Measurements from ENCODE around the gene ATP4A. TPM values are rescaled to one million over a fixed set of nuclear protein-coding genes. Genes with fewer than 3 reads are reported as not detected.

The ATP4A gene
- total and polyA plus RNA-seq, 7 donors = 0.10 TPM; not detected in 6

DNA sequence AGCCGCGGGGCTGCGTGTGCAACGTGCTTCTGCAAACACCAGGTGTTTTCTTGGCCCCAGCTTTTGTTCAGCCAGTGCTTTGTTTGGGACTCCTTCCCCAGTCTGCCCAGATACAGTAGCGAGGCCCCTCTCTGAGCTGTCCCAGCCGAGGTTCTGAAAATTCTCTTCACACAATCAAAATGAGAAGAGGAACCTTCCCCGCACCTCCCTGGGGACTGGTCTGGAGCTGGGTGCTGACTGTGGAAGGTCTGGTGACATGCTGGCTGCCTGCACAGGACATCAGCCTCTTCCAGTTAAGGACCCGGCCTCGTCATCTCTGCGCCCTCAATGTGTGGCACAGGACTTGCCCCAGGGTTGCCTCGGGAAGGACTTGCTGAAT is 4.2 kb downstream of the ATP4A start:
- DNase-seq = no peak
- Histone ChIP-seq H3K36me3 (no peaks in the 10 kb centered on the region), H3K4me3 (no peak overlapping the region), H3K9me3 (no peaks in the 10 kb centered on the region), H3K27me3 (peaks cover 13 to 64% (median 34%) of the 10 kb centered on the region in 3 donors), H3K27ac (no peak overlapping the region), H3K4me1 (peaks cover 0 to 14% (median 11%) of the 10 kb centered on the region in 4 donors)
- WGBS, 2 donors = 56 to 59% methylated on average over 11 of the region's 11 CpGs
- intact Hi-C loops (cut with DNase I) = no loop called here
- TF ChIP-seq, protein P1, sequence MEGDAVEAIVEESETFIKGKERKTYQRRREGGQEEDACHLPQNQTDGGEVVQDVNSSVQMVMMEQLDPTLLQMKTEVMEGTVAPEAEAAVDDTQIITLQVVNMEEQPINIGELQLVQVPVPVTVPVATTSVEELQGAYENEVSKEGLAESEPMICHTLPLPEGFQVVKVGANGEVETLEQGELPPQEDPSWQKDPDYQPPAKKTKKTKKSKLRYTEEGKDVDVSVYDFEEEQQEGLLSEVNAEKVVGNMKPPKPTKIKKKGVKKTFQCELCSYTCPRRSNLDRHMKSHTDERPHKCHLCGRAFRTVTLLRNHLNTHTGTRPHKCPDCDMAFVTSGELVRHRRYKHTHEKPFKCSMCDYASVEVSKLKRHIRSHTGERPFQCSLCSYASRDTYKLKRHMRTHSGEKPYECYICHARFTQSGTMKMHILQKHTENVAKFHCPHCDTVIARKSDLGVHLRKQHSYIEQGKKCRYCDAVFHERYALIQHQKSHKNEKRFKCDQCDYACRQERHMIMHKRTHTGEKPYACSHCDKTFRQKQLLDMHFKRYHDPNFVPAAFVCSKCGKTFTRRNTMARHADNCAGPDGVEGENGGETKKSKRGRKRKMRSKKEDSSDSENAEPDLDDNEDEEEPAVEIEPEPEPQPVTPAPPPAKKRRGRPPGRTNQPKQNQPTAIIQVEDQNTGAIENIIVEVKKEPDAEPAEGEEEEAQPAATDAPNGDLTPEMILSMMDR (IDR thresholded peaks at IDR 0.05) = no peak
- TF ChIP-seq POLR2A (IDR thresholded peaks at IDR 0.05) (no peak), EP300 (IDR thresholded peaks at IDR 0.05) (no peak), POLR2AphosphoS5 (IDR thresholded peaks at IDR 0.05) (no peak)

DNA sequence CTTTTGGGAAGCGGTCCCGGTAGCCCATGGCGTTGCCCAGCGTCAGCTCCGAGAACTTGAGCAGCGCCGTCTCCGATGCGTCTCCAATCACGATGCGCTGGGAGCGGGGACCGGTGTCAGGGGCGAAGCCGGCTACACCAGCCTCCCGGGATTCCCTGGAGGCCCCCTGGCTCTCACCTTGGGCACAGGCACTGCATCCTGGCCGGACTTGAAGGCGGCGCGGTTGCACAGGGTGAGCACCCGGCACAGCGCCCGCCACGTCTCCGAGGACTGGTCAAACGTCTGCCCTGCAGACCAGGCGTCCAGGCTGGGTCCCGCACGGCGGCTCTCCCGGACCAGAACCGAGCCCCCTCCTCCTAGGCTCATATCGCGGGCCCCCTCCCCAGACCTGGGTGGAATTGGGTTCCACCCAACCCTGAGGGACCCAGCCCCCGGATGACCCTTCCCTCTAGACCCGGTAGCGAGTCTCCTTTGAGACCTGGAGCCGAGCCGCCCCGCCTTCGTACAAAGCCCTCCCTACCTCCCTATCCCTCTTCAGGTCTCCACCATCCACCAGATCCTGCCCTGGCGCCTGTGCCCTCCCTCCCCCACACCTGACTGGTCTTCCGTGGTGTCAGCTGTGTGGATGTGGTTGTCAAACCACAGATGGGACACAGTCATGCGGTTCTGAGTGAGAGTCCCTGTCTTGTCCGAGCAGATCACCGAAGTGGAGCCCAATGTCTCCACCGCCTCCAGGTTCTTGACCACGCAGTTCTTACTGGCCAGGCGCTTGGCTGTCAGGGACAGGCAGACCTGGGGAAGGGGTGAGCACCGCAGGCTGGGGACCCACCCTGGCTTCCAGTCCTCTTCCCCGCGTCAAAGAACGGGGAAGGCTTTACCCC is 4.8 kb downstream of the ATP4A start:
- TF ChIP-seq EP300 (IDR thresholded peaks at IDR 0.05) (no peak), POLR2AphosphoS5 (IDR thresholded peaks at IDR 0.05) (no peak), POLR2A (IDR thresholded peaks at IDR 0.05) (no peak)
- TF ChIP-seq, protein P1 (IDR thresholded peaks at IDR 0.05) = no peak
- Histone ChIP-seq H3K27me3 (peaks cover 13 to 61% (median 34%) of the 10 kb centered on the region in 3 donors), H3K36me3 (no peaks in the 10 kb centered on the region), H3K4me1 (peaks cover 0 to 14% (median 11%) of the 10 kb centered on the region in 4 donors), H3K27ac (no peak overlapping the region), H3K9me3 (no peaks in the 10 kb centered on the region), H3K4me3 (peak overlapping the region in 3 of 4 donors; percentile 12 to 41 (median 41))
- WGBS, 2 donors = 36 to 51% methylated on average over 53 of the region's 53 CpGs
- intact Hi-C loops (cut with DNase I) = no loop called here
- DNase-seq = no peak

DNA sequence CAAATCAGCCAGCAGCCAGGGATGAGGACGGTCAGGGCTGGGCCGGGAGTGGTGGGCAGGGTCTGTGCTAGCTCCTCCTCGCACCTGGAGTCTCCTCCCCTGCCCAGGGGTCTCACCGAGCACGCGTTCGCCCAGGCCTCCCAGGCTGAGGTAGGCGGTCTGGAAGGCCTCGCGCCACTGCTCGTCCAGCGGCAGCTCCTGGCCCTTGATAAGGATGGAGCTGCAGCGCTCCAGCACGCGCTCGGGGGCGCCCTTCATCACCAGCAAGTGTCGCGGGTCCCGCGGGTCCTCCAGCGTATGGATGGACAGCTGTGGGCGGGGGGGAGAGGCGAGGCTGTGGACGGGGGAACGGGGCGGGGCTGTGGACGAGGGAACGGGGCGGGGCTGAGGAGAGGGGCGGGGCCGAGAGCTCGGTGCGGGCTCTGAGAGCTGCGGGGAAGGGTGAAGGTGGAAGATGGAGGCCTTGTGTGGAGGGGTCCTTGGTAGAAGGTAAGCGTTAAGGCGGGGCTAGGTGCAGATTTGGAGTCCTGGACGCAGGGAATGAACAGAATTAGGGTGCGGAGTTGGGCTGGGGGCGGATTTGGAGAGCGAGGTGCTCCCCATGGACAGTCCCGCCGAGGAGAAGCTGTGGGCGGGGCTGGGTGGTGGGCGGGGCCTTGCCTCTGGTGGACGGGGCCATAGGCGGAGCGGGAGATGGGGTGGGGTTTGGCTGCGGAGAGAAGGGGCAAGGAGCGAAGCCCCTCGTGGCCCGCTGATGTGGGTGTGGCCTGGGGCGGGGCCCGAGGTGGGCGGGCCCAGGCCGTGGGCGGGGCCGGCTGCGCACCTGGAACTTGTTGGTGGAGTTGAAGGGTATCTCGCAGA is 5.7 kb downstream of the ATP4A start:
- 5 to 14% methylated on average over 60 of the region's 60 CpGs for WGBS, 2 donors
- TF ChIP-seq POLR2AphosphoS5 (IDR thresholded peaks at IDR 0.05) = no peak
- no peak for TF ChIP-seq POLR2A (IDR thresholded peaks at IDR 0.05)
- no peak for TF ChIP-seq EP300 (IDR thresholded peaks at IDR 0.05)
- TF ChIP-seq, protein P1 (IDR thresholded peaks at IDR 0.05) = no peak
- Histone ChIP-seq H3K36me3 (no peaks in the 10 kb centered on the region), H3K4me3 (peak overlapping the region in 3 of 4 donors; percentile 12 to 41 (median 41)), H3K4me1 (peaks cover 0 to 14% (median 11%) of the 10 kb centered on the region in 4 donors), H3K27ac (no peak overlapping the region), H3K9me3 (no peaks in the 10 kb centered on the region), H3K27me3 (peaks cover 13 to 53% (median 34%) of the 10 kb centered on the region in 3 donors)
- intact Hi-C loops (cut with DNase I) = no loop called here
- no peak for DNase-seq

DNA sequence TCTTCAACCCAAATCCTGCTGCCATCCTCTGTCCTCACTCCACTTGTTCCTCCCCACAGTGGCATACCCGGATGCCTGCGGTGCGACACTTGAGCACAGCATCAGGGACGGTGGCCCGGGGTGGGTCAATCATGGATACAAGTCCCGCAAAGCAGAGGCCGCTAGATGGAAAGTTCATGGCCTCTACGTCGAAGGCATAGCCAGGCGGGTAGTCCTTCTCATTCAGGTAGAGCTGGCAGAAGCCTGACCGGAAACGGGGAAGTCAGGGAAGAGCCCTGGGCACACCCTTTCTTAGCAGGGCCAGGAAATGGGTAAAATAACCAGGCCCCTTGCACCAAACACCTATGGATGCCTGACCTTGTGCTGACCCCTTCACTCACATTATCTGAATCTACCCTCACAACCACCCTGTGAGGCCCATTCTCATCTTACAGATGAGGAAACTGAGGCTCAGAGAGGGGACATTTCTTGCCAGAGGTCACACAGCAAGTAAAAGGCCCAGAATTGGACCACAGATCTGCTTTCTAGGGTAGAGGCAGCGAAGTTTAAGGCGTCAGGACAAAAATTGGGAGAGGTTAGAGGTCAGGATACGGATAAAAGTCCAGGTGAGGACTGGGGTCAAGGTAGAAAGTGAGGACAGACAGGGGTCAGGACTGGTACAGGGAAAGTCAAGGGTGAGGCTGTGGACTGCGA is 6.5 kb downstream of the ATP4A start:
- H3K36me3 ChIP-seq = no peaks in the 10 kb centered on the region
- H3K9me3 ChIP-seq = no peaks in the 10 kb centered on the region
- H3K4me3 ChIP-seq = no peak overlapping the region
- intact Hi-C loops (cut with DNase I) = no loop called here
- H3K27ac ChIP-seq = no peak overlapping the region
- WGBS, 2 donors = 84 to 85% methylated on average over 16 of the region's 16 CpGs
- TF ChIP-seq, protein P1 (IDR thresholded peaks at IDR 0.05) = no peak
- TF ChIP-seq POLR2A (IDR thresholded peaks at IDR 0.05) (no peak), POLR2AphosphoS5 (IDR thresholded peaks at IDR 0.05) (no peak), EP300 (IDR thresholded peaks at IDR 0.05) (no peak)
- DNase-seq = no peak
- peaks cover 13 to 47% (median 34%) of the 10 kb centered on the region in 3 donors for H3K27me3 ChIP-seq
- peaks cover 0 to 14% (median 11%) of the 10 kb centered on the region in 4 donors for H3K4me1 ChIP-seq

Measured in sigmoid colon (tissue), 7 donors.